Activated naive CD8-positive, alpha-beta T cell treated with anti-CD3 and anti-CD28 coated beads, Interleukin-2, amount 10 ng/mL, durations not matched to agents 7 days and 5 days (primary cell): Measurements from ENCODE around the gene AGAP3. TPM values are rescaled to one million over a fixed set of nuclear protein-coding genes. Genes with fewer than 3 reads are reported as not detected.

Experiments used
- ATAC-seq: fragments of 150-1000 bp; cut with Tn5 transposase; one replicate; pipeline ENCODE4 v1.10.0; 2021; ENCODE audit warnings: low read depth, moderate library complexity
- POLR2A ChIA-PET: fragments of 350-600 bp; sonication (Branson Sonifier 250); formaldehyde crosslinking; loops from one replicate; lab custom pipeline; 2021; ENCODE audit warnings: antibody characterized with exemption; lab: Charles Lee
- DNase-seq: peaks from one replicate; pipeline ENCODE4 v3.0.0; 2021
- H3K27ac Mint-ChIP-seq: one replicate; pipeline ENCODE4 v1.8.0; 2022; ENCODE audit warnings: mild to moderate bottlenecking, mixed read lengths
- H3K27me3 Mint-ChIP-seq: one replicate; pipeline ENCODE4 v1.8.0; 2022; ENCODE audit warnings: mild to moderate bottlenecking, moderate library complexity, mixed read lengths
- H3K36me3 Mint-ChIP-seq: one replicate; pipeline ENCODE4 v1.8.0; 2021; ENCODE audit warnings: mild to moderate bottlenecking, mixed read lengths
- H3K4me1 Mint-ChIP-seq: one replicate; pipeline ENCODE4 v1.8.0; 2021; ENCODE audit warnings: mixed read lengths
- H3K4me3 Mint-ChIP-seq: one replicate; pipeline ENCODE4 v1.8.0; 2022; ENCODE audit warnings: mild to moderate bottlenecking, moderate library complexity, mixed read lengths
- H3K9me3 Mint-ChIP-seq: one replicate; pipeline ENCODE4 v1.8.0; 2021; ENCODE audit warnings: mixed read lengths
- total RNA-seq, 2 experiments: library from RNA; stranded (reverse); gene quantifications; one replicate each; pipeline ENCODE4 v1.2.3, GENCODE V29; 2021

AGAP3 gene
- total RNA-seq, 2 experiments from 2014 or later = 31.7 to 32.7 TPM

- no peak for DNase-seq
- POLR2A ChIA-PET = no interaction called here
- Mint-ChIP-seq H3K27ac (no peak within 1 kb of the TSS), H3K4me1 (peaks cover 7% of the 10 kb centered on the region), H3K27me3 (peaks cover 39% of the 10 kb centered on the region), H3K9me3 (no peaks in the 10 kb centered on the region), H3K4me3 (peak within 1 kb of the TSS; percentile 45), H3K36me3 (peaks cover 2% of the 10 kb centered on the region)
- peak; percentile 35 for ATAC-seq
Measured at GRCh38 chr7:151167197-151167961, 81.1 kb downstream of the AGAP3 start, which contains the start of gene GBX1. GBX1 (minus strand) TSS chr7:151167694; CDS start chr7:151167548, 146 bp downstream.

DNA sequence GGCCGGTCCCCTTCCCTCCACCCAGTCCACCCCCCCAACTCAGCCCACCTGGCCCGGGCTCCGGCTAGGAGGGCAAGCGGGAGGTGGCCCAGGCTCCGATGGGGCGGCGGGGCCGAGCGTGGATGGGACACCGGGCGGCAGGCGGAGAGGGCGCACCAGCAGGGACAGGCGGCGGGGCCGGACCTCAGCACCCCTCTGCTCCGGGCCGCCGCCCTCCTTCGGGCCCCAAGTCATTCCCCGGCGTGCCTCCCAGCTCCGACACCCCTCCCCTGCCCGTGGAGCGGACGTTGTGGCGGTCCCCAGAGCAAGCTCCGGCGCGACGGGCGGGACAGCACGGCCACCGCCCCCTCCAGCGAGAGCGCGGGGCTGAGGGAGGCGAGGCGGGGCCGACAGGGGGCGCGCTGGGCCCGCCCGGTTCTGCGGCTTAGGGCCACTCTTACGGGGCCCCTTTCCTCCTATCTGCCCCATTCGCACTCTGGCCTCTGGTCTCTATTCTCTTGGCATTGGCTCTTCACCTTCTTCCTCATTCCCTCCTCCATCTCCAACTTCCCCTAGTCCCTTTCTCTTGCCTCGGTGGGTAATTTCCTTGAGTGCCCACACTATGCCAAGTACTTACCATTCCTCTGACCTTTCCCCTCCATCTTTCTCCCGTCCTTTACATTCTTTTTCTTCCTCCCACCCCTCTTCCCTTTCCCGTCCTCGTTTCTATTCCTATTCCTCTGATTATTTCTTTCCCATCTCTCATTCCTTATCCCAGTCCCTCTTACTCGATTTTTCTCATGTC, 81.9 kb downstream of the AGAP3 start:
- peak; percentile 87 for ATAC-seq
- peak; percentile 82 for DNase-seq
- H3K27ac Mint-ChIP-seq = no peak overlapping the region
- peaks cover 45% of the 10 kb centered on the region for H3K27me3 Mint-ChIP-seq
- peaks cover 2% of the 10 kb centered on the region for H3K36me3 Mint-ChIP-seq
- H3K4me3 Mint-ChIP-seq = peak overlapping the region; percentile 45
- peaks cover 10% of the 10 kb centered on the region for H3K4me1 Mint-ChIP-seq
- POLR2A ChIA-PET = no interaction called here
- no peaks in the 10 kb centered on the region for H3K9me3 Mint-ChIP-seq

DNA sequence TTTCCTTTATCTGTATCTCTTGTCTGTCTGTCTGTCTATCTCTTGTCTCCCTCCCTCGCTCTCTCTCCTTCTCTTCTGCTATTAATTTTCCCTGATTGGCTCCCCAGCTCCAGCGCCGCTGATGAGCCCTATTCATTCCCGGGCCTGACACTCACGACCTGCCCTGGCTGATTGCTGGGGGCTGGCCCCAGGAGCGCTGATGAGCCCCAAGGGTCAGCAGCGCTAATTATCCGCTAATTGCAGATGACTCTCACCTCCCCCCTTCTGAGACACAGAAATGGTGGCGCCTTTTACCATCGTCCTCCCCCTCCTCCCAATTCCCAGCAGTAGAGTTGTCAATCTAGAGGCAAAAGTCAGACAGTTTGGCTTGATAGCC, 82.5 kb downstream of the AGAP3 start:
- DNase-seq = no peak
- no peak overlapping the region for H3K27ac Mint-ChIP-seq
- H3K27me3 Mint-ChIP-seq = peaks cover 51% of the 10 kb centered on the region
- ATAC-seq = no peak
- H3K4me1 Mint-ChIP-seq = peaks cover 10% of the 10 kb centered on the region
- H3K9me3 Mint-ChIP-seq = no peaks in the 10 kb centered on the region
- peaks cover 2% of the 10 kb centered on the region for H3K36me3 Mint-ChIP-seq
- POLR2A ChIA-PET = no interaction called here
- H3K4me3 Mint-ChIP-seq = peak overlapping the region; percentile 45

GRCh38 chr7:151172273-151173141, 86.2 kb downstream of the AGAP3 start:
- H3K4me3 Mint-ChIP-seq = no peak overlapping the region
- POLR2A ChIA-PET = no interaction called here
- H3K9me3 Mint-ChIP-seq = no peaks in the 10 kb centered on the region
- H3K27me3 Mint-ChIP-seq = peaks cover 57% of the 10 kb centered on the region
- ATAC-seq = peak; percentile 59
- peaks cover 9% of the 10 kb centered on the region for H3K4me1 Mint-ChIP-seq
- H3K36me3 Mint-ChIP-seq = peaks cover 2% of the 10 kb centered on the region
- no peak overlapping the region for H3K27ac Mint-ChIP-seq
- peak; percentile 89 for DNase-seq

DNA sequence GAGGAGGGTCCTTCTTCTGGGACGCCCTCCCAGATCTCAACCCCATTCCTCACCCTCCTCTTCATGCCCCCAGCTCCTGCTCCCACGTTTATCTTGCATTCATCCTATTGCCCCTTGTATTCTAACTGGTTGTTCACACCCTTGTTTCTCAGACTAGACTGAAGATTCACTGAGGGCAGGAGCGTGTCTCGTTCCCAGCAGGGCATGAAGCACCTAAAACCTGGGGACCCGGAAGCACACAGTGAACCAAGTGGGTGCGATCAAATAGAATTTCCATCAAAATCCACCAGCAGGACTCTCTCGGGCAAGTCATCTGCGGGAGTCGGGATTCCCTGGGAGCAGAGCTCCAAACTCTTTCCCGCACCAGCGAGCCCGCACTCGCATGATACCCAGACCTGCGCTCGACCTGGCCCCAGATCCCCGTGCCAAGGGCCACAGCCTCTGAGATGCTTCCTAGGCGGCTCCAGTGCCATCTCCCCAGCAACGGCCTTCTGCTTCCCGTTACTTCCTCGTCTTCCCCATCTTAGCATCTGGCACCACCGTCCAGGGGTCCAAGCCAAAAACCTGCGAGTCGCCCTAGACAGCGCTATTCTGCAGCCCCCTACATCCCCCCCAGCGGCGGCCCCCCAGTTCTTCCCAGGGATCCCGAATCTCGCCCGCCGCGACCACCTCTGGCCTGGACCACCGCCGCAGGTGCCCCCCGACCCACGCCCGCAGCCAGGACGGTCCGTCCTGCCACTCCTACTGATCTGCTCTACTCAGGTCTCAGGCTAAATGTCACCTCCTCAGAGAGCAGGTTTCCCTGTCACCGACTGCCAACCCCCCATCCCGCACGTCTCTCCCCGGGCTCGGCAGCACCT, 87.3 kb downstream of the AGAP3 start:
- POLR2A ChIA-PET = no interaction called here
- Mint-ChIP-seq H3K27ac (no peak overlapping the region), H3K36me3 (peaks cover under 1% of the 10 kb centered on the region), H3K4me1 (peaks cover 5% of the 10 kb centered on the region), H3K4me3 (no peak overlapping the region), H3K9me3 (no peaks in the 10 kb centered on the region), H3K27me3 (peaks cover 53% of the 10 kb centered on the region)
- DNase-seq (no peak), ATAC-seq (no peak)

DNA sequence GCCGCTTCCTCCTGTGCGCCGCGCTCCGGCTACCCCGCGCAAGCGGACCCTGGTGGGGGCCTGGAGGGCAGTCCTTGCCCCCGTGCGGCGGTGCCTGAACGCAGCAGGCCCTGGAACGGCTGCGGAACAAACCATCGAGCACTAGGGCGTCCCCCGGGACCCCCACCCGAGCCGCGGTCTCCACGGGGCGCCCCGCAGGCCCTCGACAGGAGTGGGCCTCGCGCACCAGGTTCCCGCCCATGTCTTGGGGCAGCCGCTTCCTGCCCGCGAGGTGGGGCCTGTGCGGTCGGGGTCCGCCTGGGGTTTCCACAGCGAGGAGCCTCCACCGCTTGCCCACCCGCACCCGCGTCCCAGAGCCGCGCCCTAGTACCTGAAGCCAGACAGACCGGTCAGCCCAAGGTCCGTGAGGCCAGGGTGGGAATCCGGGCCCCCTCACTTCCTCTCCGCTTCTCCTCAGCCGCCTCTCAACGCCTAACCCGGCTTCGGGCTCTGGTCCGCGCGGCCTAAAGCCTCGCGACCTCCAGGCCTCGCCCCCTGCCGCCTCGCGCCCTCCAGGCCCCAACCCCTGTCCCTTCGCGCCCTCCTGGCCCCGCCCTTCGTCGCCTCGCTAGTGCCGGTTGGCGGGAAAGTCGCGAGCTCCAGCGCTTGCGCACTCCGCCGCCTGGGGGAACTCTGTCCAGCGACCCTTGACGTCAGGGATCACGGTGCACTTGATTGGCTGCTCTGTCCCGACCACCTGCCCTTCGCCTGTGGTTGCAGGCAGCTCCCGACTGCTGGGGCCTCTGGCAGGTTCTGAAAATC, 88.2 kb downstream of the AGAP3 start:
- Mint-ChIP-seq H3K27ac (no peak overlapping the region), H3K27me3 (peaks cover 45% of the 10 kb centered on the region)
- peak; percentile 23 for ATAC-seq

GRCh38 chr7:151175047-151175792, 88.9 kb downstream of the AGAP3 start:
- peaks cover 37% of the 10 kb centered on the region for H3K27me3 Mint-ChIP-seq
- DNase-seq (no peak), ATAC-seq (no peak)

More for the DNA sequence above, 88.2 kb downstream of the AGAP3 start:
- Mint-ChIP-seq H3K36me3 (no peaks in the 10 kb centered on the region), H3K4me3 (no peak overlapping the region), H3K9me3 (no peaks in the 10 kb centered on the region), H3K4me1 (peaks cover 4% of the 10 kb centered on the region)
- DNase-seq = no peak
- POLR2A ChIA-PET = no interaction called here

GRCh38 chr7:151175793-151176311, 89.6 kb downstream of the AGAP3 start:
- Mint-ChIP-seq H3K9me3 (no peaks in the 10 kb centered on the region), H3K36me3 (no peaks in the 10 kb centered on the region), H3K4me1 (peaks cover 4% of the 10 kb centered on the region), H3K4me3 (no peak overlapping the region), H3K27me3 (peaks cover 31% of the 10 kb centered on the region), H3K27ac (no peak overlapping the region)
- DNase-seq (no peak), ATAC-seq (no peak)
- POLR2A ChIA-PET = no interaction called here

More at GRCh38 chr7:151175047-151175792, 88.9 kb downstream of the AGAP3 start:
- H3K4me3 Mint-ChIP-seq = no peak overlapping the region
- POLR2A ChIA-PET = no interaction called here
- H3K9me3 Mint-ChIP-seq = no peaks in the 10 kb centered on the region
- H3K4me1 Mint-ChIP-seq = peaks cover 4% of the 10 kb centered on the region
- no peaks in the 10 kb centered on the region for H3K36me3 Mint-ChIP-seq
- H3K27ac Mint-ChIP-seq = no peak overlapping the region

GRCh38 chr7:151176401-151176800, 90.1 kb downstream of the AGAP3 start:
- POLR2A ChIA-PET = no interaction called here
- ATAC-seq (no peak), DNase-seq (no peak)
- Mint-ChIP-seq H3K27ac (no peak overlapping the region), H3K4me3 (no peak overlapping the region), H3K4me1 (peaks cover 4% of the 10 kb centered on the region), H3K9me3 (no peaks in the 10 kb centered on the region), H3K36me3 (no peaks in the 10 kb centered on the region), H3K27me3 (peaks cover 26% of the 10 kb centered on the region)

GRCh38 chr7:151177310-151177709, 91.0 kb downstream of the AGAP3 start:
- ATAC-seq (no peak), DNase-seq (no peak)
- no peak overlapping the region for H3K4me3 Mint-ChIP-seq
- H3K36me3 Mint-ChIP-seq = no peaks in the 10 kb centered on the region
- POLR2A ChIA-PET = no interaction called here
- peaks cover 25% of the 10 kb centered on the region for H3K27me3 Mint-ChIP-seq
- H3K27ac Mint-ChIP-seq = no peak overlapping the region
- no peaks in the 10 kb centered on the region for H3K9me3 Mint-ChIP-seq
- peaks cover 4% of the 10 kb centered on the region for H3K4me1 Mint-ChIP-seq

DNA sequence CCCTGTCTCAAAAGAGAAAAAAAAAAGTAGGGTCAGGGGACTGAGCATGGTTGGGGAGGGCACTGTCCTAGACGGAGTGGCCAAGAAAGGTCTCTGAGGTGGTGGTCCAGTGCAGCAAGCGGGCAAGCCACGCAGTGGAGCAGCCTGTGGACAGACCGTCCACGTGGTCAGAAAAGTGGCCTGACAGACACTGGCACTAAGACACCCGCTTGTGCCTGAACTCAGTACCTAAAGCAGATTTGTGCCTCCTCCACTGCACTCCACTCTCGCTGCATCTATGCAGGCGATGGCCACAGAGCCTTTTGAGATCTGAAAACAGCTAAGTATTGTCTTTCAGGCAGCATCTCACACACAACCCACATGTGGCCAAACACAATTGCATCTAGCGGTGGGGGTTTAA, 92.0 kb downstream of the AGAP3 start:
- H3K4me1 Mint-ChIP-seq = no peaks in the 10 kb centered on the region
- DNase-seq = no peak
- ATAC-seq = no peak
- no peaks in the 10 kb centered on the region for H3K9me3 Mint-ChIP-seq
- H3K27me3 Mint-ChIP-seq = peaks cover 19% of the 10 kb centered on the region
- H3K36me3 Mint-ChIP-seq = no peaks in the 10 kb centered on the region
- H3K4me3 Mint-ChIP-seq = no peak overlapping the region
- no peak overlapping the region for H3K27ac Mint-ChIP-seq
- POLR2A ChIA-PET = interaction anchor here (0.8 kb wide), 1 partner anchor 8 kb away, joined by 3 read pairs; no protein-coding TSS in a partner anchor
